OCI-LY3 (cell line): ENCODE measurements around the gene EXOC3L2.

Experiments
- CTCF ChIP-seq: fragments of 200-600, 300-600 bp; sonication (generic); IDR thresholded peaks from 2 replicates; pipeline ENCODE4 v1.5.1; 2014; ENCODE audit warnings: antibody characterized with exemption, low read length, low read depth
- EZH2phosphoT487 ChIP-seq: fragments of 200-600 bp; shearing (Covaris generic); IDR thresholded peaks from 2 replicates; pipeline ENCODE4 v1.6.1; 2018; ENCODE audit warnings: antibody characterized with exemption, mixed run types, low read depth

- TF ChIP-seq CTCF (no peak), EZH2phosphoT487 (no peak)
Observed at GRCh38 chr19:45202637-45203036, 42.6 kb downstream of the EXOC3L2 start.
